Stimulated activated CD8-positive, alpha-beta memory T cell treated with anti-CD3 and anti-CD28 coated beads, Interleukin-7, amount 100 ng/mL, for 1 hour (primary cell): Measurements from ENCODE around the gene SLFN12L.
"Not testable (repeated sequence)": the region's sequence is repeated elsewhere in the genome, so short reads cannot be mapped to it uniquely, and the experiment has no call there.

Experiments
- DNase-seq, 2 donors: peaks; one replicate each; pipeline ENCODE4 v3.0.0-alpha.2; 2020; ENCODE audit warnings: low read depth in 2 of 2

Gene SLFN12L

GRCh38 chr17:35496451-35497290 lies 40.8 kb downstream of the SLFN12L start:
- DNase-seq, result no peak

- DNase-seq, result no peak
Measured at GRCh38 chr17:35493040-35493439, 44.4 kb downstream of the SLFN12L start.

GRCh38 chr17:35491417-35491816 lies 46.1 kb downstream of the SLFN12L start:
- no peak for DNase-seq

GRCh38 chr17:35489944-35490343 lies 47.5 kb downstream of the SLFN12L start:
- no peak for DNase-seq

- no peak for DNase-seq
Measured at GRCh38 chr17:35488991-35489390, 48.5 kb downstream of the SLFN12L start.

GRCh38 chr17:35486920-35487732 lies 50.4 kb downstream of the SLFN12L start:
- DNase-seq, result peak; percentile 48 to 53

- no peak for DNase-seq
Measured at GRCh38 chr17:35479271-35479670, 58.2 kb downstream of the SLFN12L start.

GRCh38 chr17:35477248-35477647 lies 60.2 kb downstream of the SLFN12L start:
- no peak for DNase-seq

- no peak for DNase-seq
Measured at GRCh38 chr17:35476283-35476820, 61.1 kb downstream of the SLFN12L start.

GRCh38 chr17:35468475-35468874 lies 69.0 kb downstream of the SLFN12L start:
- DNase-seq, result no peak

- no peak for DNase-seq
Measured at GRCh38 chr17:35467824-35468223, 69.7 kb downstream of the SLFN12L start.

- peak in 1 of 2 donors; percentile 15 for DNase-seq
Measured at GRCh38 chr17:35460354-35460851, 77.1 kb downstream of the SLFN12L start.

- not testable (repeated sequence) for DNase-seq
Measured at GRCh38 chr17:35454035-35454434, 83.4 kb downstream of the SLFN12L start.

- DNase-seq, result no peak
Measured at GRCh38 chr17:35453171-35453570, 84.3 kb downstream of the SLFN12L start.

- DNase-seq, result no peak
Measured at GRCh38 chr17:35449371-35449931, 88.0 kb downstream of the SLFN12L start.

- no peak for DNase-seq
Measured at GRCh38 chr17:35448899-35449227, 88.6 kb downstream of the SLFN12L start.

GRCh38 chr17:35448214-35448898 lies 89.1 kb downstream of the SLFN12L start, which contains the start of gene SLFN13:
Gene SLFN13 (minus strand): TSS chr17:35448766. CDS start chr17:35445680, 3,086 bp downstream.
- DNase-seq, result peak; percentile 60 to 65

- no peak for DNase-seq
Measured at GRCh38 chr17:35447499-35447898, 90.0 kb downstream of the SLFN12L start.

GRCh38 chr17:35438433-35438832 lies 99.0 kb downstream of the SLFN12L start:
- DNase-seq, result no peak

- DNase-seq, result peak; percentile 30 to 35
Measured at GRCh38 chr17:35433075-35433894, 104.2 kb downstream of the SLFN12L start.
